ENCODE measurements around the gene SKIL.

Gene SKIL

GRCh38 chr3:170437696-170438407 lies 80.3 kb downstream of the SKIL start:
- DNase-seq (ENCODE audit: low read depth) = no peak
- H3K4me3 ChIP-seq (ENCODE audit: low read depth, low read length) = no peak overlapping the region
- no peak for TF ChIP-seq CTCF (IDR thresholded peaks at IDR 0.05; ENCODE audit: insufficient read depth, low read depth, low read length, missing control alignments)

GRCh38 chr3:170438836-170439235 lies 81.3 kb downstream of the SKIL start:
- no peak overlapping the region for H3K4me3 ChIP-seq (ENCODE audit: low read depth, low read length)
- DNase-seq (ENCODE audit: low read depth) = no peak
- no peak for TF ChIP-seq CTCF (IDR thresholded peaks at IDR 0.05; ENCODE audit: insufficient read depth, low read depth, low read length, missing control alignments)

- no peak overlapping the region for H3K4me3 ChIP-seq (ENCODE audit: low read depth, low read length)
- TF ChIP-seq CTCF (IDR thresholded peaks at IDR 0.05; ENCODE audit: insufficient read depth, low read depth, low read length, missing control alignments) = no peak
- no peak for DNase-seq (ENCODE audit: low read depth)
These were observed 82.8 kb downstream of the SKIL start for GRCh38 chr3:170440344-170440743.

GRCh38 chr3:170441412-170441811 lies 83.9 kb downstream of the SKIL start:
- no peak for TF ChIP-seq CTCF (IDR thresholded peaks at IDR 0.05; ENCODE audit: insufficient read depth, low read depth, low read length, missing control alignments)
- no peak overlapping the region for H3K4me3 ChIP-seq (ENCODE audit: low read depth, low read length)
- DNase-seq (ENCODE audit: low read depth) = no peak

- no peak overlapping the region for H3K4me3 ChIP-seq (ENCODE audit: low read depth, low read length)
- no peak for TF ChIP-seq CTCF (IDR thresholded peaks at IDR 0.05; ENCODE audit: insufficient read depth, low read depth, low read length, missing control alignments)
- no peak for DNase-seq (ENCODE audit: low read depth)
These were observed 85.4 kb downstream of the SKIL start for GRCh38 chr3:170442947-170443346.

- H3K4me3 ChIP-seq (ENCODE audit: low read depth, low read length) = no peak overlapping the region
- no peak for TF ChIP-seq CTCF (IDR thresholded peaks at IDR 0.05; ENCODE audit: insufficient read depth, low read depth, low read length, missing control alignments)
- no peak for DNase-seq (ENCODE audit: low read depth)
These were observed 85.9 kb downstream of the SKIL start for GRCh38 chr3:170443457-170443856.

Measured in GM12865 (cell line).